Activated CD8-positive, alpha-beta memory T cell treated with anti-CD3 and anti-CD28 coated beads, Interleukin-2, amount 10 ng/mL, durations not matched to agents 7 days and 5 days (primary cell): ENCODE measurements around the gene SEL1L3. TPM values are rescaled to one million over a fixed set of nuclear protein-coding genes. Genes with fewer than 3 reads are reported as not detected.

Experiments
- ATAC-seq: fragments of 150-1000 bp; cut with Tn5 transposase; one replicate; pipeline ENCODE4 v1.10.0; 2021; ENCODE audit warnings: moderate library complexity
- CTCF ChIA-PET: fragments of 350-600 bp; sonication (Branson Sonifier 250); formaldehyde crosslinking; loops from one replicate; lab custom pipeline; 2021; ENCODE audit warnings: antibody characterized with exemption; lab: Charles Lee
- DNase-seq: peaks from one replicate; pipeline ENCODE4 v3.0.0-alpha.2; 2020
- H3K27ac Mint-ChIP-seq: one replicate; pipeline ENCODE4 v1.8.0; 2021; ENCODE audit warnings: mild to moderate bottlenecking, mixed read lengths
- H3K27me3 Mint-ChIP-seq: one replicate; pipeline ENCODE4 v1.8.0; 2021; ENCODE audit warnings: mixed read lengths
- H3K36me3 Mint-ChIP-seq: one replicate; pipeline ENCODE4 v1.8.0; 2021; ENCODE audit warnings: mild to moderate bottlenecking, mixed read lengths
- H3K4me1 Mint-ChIP-seq: one replicate; pipeline ENCODE4 v1.8.0; 2021; ENCODE audit warnings: mixed read lengths
- H3K4me3 Mint-ChIP-seq: one replicate; pipeline ENCODE4 v1.8.0; 2021; ENCODE audit warnings: mild to moderate bottlenecking, moderate library complexity, mixed read lengths
- H3K9me3 Mint-ChIP-seq: one replicate; pipeline ENCODE4 v1.8.0; 2022; ENCODE audit warnings: low read depth, mixed read lengths
- total RNA-seq, 2 experiments: library from RNA; stranded (reverse); gene quantifications; one replicate each; pipeline ENCODE4 v1.2.3, GENCODE V29; 2021

SEL1L3 gene
- total RNA-seq, 2 experiments from 2014 or later, result 66.3 to 82.8 TPM

DNA sequence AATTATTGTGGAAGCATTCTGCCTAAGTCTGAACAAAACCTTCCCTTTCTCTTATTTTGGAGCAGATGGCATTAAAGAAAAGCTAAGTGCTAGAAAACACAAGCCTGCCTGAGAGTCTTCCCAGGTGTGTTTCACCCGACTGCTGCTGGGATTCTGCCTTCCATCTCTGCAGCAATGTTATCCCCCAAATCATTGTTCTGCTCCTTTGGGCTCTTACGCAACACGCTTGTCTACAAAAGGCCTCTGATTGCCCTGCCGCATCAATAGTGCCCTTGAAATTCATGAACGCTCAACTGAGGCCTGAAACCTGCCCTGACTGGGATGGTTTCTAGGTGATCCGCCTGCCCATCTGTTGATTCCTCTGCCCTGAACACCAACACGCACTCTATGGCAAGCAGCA lies 80.3 kb downstream of the SEL1L3 start:
- Mint-ChIP-seq H3K9me3 (no peaks in the 10 kb centered on the region), H3K27me3 (no peaks in the 10 kb centered on the region), H3K36me3 (peaks cover 73% of the 10 kb centered on the region), H3K27ac (no peak overlapping the region), H3K4me3 (no peak overlapping the region), H3K4me1 (peaks cover 16% of the 10 kb centered on the region)
- DNase-seq (no peak), ATAC-seq (no peak)
- CTCF ChIA-PET, result interaction anchor here (0.9 kb wide), 1 partner anchor 12 kb away, joined by 4 read pairs; no protein-coding TSS in a partner anchor

DNA sequence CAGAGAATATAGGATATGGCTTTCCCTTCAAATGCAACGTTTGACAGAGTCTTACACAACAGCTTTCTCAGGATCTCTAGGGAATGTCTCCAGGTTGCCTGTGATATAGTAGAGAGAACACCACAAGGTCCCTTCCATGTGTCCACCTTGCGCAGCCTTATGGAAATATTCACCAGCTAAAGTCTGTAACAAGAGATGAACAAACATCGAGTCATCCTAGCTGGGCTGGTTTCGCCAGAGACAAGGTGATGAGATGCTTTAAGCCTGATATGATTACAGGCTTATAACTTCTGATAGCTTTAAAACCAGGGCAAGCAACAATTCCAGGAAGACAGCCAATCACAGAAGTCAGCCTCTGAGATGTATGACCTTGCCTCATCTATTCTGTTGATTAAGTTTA lies 83.8 kb downstream of the SEL1L3 start:
- CTCF ChIA-PET, result interaction anchor here (0.8 kb wide), 1 partner anchor 11 kb away, joined by 3 read pairs; no protein-coding TSS in a partner anchor
- peaks cover 75% of the 10 kb centered on the region for H3K36me3 Mint-ChIP-seq
- H3K27ac Mint-ChIP-seq, result no peak overlapping the region
- DNase-seq (no peak), ATAC-seq (no peak)
- H3K4me1 Mint-ChIP-seq, result peaks cover 5% of the 10 kb centered on the region
- no peak overlapping the region for H3K4me3 Mint-ChIP-seq
- peaks cover 3% of the 10 kb centered on the region for H3K9me3 Mint-ChIP-seq
- H3K27me3 Mint-ChIP-seq, result no peaks in the 10 kb centered on the region

DNA sequence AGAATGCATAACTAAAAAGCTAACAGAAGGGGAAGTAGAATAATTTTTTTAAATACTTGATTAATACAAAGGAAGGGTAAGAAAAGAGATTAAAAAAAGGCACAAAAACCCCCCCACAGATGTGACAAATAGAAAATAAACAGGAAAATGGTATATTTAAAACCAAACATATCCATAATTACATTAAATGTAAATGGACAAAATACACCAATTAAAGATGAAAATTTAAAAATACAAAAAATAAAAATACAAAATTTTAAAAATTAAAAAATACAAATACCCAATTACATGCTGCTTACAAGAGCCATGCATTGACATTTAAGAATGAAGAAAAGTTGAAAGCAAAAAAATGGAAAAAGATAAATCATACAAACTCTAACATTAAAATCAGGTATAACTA lies 86.0 kb downstream of the SEL1L3 start:
- Mint-ChIP-seq H3K4me3 (no peak overlapping the region), H3K27me3 (no peaks in the 10 kb centered on the region), H3K36me3 (peaks cover 67% of the 10 kb centered on the region), H3K27ac (no peak overlapping the region), H3K9me3 (peaks cover 3% of the 10 kb centered on the region), H3K4me1 (no peaks in the 10 kb centered on the region)
- DNase-seq (no peak), ATAC-seq (no peak)
- CTCF ChIA-PET, result interaction anchor here (1.0 kb wide), 1 partner anchor 9 kb away, joined by 3 read pairs; no protein-coding TSS in a partner anchor

DNA sequence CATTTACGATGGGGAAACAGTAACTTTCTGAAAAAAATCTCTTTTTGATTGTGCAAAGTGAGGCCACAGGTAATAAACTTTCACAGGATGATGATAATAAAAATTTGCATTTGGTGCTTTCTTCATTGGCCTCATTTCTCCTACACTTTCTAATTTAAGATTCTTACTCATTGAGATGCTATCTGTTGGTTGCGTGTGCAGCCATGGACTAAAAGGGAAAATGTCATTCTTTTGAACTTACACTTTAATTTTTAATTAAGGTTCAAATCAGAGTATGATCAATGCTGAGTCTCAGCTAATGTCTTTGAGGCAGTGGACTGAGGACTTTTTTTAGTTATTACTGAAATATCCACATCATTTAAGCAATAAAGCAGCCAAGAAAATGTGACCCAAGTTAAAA lies 87.6 kb downstream of the SEL1L3 start:
- no peaks in the 10 kb centered on the region for H3K27me3 Mint-ChIP-seq
- CTCF ChIA-PET, result interaction anchor here (1.5 kb wide), 1 partner anchor 334 kb away, joined by 3 read pairs; no protein-coding TSS in a partner anchor
- H3K4me3 Mint-ChIP-seq, result no peak overlapping the region
- no peak overlapping the region for H3K27ac Mint-ChIP-seq
- DNase-seq (no peak), ATAC-seq (no peak)
- peaks cover 63% of the 10 kb centered on the region for H3K36me3 Mint-ChIP-seq
- peaks cover 3% of the 10 kb centered on the region for H3K9me3 Mint-ChIP-seq
- no peaks in the 10 kb centered on the region for H3K4me1 Mint-ChIP-seq

DNA sequence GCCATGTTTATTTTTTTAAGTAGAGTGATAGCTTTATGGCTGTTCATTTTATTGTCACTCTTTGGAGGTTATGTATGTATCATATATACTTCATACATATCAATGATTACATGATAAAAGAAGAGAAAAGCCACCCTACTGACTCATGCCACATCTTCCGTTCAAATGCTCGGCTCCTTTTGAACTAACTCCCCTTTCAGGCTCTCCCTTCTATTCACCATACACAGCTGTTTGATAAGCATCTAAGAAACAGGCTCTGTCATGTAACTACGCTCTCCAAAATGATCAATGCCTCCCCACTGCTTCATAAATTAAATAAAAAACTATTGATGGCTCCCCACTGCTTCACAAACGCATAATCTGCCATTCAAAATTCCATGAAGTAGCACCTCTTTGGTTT lies 89.4 kb downstream of the SEL1L3 start:
- ATAC-seq, result no peak
- no peaks in the 10 kb centered on the region for H3K4me1 Mint-ChIP-seq
- no peak for DNase-seq
- no peak overlapping the region for H3K4me3 Mint-ChIP-seq
- peaks cover 47% of the 10 kb centered on the region for H3K36me3 Mint-ChIP-seq
- H3K27ac Mint-ChIP-seq, result no peak overlapping the region
- no peaks in the 10 kb centered on the region for H3K27me3 Mint-ChIP-seq
- H3K9me3 Mint-ChIP-seq, result peaks cover 3% of the 10 kb centered on the region
- CTCF ChIA-PET, result no interaction called here

DNA sequence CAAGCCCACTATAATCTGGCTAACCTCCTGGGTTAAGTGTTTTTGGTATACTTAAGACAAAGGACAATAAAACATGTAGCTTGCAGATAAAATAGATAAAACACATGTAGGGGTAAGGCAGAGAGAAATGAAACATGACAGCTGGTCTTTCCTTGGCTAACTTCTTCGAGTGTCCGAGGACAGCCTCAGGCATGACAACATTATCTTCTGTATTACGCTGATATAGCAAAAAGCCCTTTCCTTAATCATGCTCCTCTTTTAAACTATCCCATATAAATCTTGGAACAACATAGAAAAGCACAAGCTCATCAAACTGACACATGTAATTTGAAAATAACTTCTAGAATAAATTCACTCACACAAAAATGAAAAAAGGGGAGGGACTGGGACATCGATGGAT lies 91.1 kb downstream of the SEL1L3 start:
- ATAC-seq, result no peak
- no peaks in the 10 kb centered on the region for H3K27me3 Mint-ChIP-seq
- no peak for DNase-seq
- no peaks in the 10 kb centered on the region for H3K9me3 Mint-ChIP-seq
- CTCF ChIA-PET, result no interaction called here
- no peaks in the 10 kb centered on the region for H3K4me1 Mint-ChIP-seq
- no peak overlapping the region for H3K4me3 Mint-ChIP-seq
- H3K36me3 Mint-ChIP-seq, result peaks cover 39% of the 10 kb centered on the region
- H3K27ac Mint-ChIP-seq, result no peak overlapping the region

DNA sequence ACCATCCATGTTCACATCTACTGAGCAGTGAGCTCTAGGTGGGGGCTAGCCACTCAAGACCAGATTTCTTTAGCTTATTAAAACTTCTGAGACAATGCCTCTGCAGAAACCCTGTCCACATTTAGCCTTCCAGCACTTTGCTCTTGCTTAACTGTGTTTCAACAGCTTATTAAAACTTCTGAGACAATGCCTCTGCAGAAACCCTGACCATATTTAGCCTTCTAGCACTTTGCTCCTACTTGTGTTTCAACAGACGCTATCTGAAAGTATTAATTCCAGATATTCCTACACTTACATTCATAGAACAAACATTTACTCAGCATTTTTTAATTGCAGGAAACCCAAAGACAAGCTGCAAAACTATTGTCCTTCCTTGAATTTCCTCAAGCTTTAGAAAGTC lies 91.9 kb downstream of the SEL1L3 start:
- ATAC-seq (no peak), DNase-seq (no peak)
- H3K4me3 Mint-ChIP-seq, result no peak overlapping the region
- H3K9me3 Mint-ChIP-seq, result no peaks in the 10 kb centered on the region
- peak overlapping the region; percentile 2 for H3K27ac Mint-ChIP-seq
- H3K36me3 Mint-ChIP-seq, result peaks cover 38% of the 10 kb centered on the region
- CTCF ChIA-PET, result interaction anchor here (1.4 kb wide), 1 partner anchor 11 kb away, joined by 4 read pairs; no protein-coding TSS in a partner anchor
- no peaks in the 10 kb centered on the region for H3K27me3 Mint-ChIP-seq
- H3K4me1 Mint-ChIP-seq, result no peaks in the 10 kb centered on the region

DNA sequence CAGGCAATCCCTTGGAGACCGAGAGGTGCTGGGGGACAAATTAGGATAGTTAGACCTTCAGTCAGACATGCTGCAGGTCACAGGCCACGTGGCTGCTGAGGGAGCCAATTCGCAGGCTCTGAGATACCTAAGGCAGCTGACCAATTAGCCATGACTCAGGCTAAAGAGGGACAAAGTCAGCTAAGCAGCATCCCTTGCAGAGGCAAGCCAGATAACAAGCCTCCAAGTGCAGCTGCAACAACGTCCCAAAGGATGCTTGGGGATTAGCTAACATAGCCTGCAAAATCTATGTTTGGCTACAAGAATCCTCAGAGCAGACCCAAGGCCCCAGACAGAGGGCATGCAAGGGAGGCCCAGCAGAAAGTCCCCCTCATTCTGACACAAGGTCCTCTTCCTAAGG lies 93.5 kb downstream of the SEL1L3 start:
- H3K27ac Mint-ChIP-seq, result no peak overlapping the region
- H3K27me3 Mint-ChIP-seq, result no peaks in the 10 kb centered on the region
- no peak for ATAC-seq

DNA sequence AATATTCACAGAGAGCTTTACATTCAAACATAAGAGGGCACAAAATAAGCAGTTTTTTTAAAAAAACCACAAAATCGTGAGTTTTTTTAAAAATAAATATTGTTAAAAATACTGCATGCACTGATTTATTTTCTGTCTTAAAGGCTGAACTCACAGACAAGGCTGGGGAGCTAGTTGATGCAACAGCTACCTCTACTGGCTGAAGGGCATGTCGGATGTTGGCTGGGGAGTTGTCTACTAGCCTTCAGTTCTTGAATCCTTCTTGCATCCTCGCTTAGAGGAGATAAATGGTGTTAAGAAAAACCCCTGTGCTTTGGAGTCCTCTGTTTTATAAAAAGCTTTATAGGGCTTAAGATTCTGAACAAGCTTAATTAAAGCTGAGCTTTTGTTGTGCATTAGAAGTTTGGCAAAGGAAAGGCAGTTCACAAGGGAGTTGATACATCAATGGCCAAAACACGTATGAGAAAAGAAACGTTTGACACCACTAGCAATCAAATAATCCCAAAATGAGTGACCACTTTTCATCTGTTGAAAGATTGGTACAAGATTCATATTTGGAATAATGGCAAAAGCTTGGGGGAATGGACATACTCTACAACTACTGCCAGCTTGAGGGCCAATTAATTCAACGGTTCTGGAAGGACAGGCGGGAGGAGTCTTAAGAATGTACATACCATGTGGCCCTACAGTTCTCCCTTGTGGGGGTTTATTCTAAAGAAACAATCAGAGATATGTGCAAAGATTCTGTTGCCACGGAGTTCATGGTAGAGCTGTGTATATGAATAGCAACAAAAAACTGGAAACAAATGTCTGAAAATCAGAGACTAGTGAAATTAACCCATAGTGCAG lies 94.7 kb downstream of the SEL1L3 start:
- Mint-ChIP-seq H3K9me3 (no peaks in the 10 kb centered on the region), H3K27ac (no peak overlapping the region), H3K4me3 (no peak overlapping the region), H3K4me1 (no peaks in the 10 kb centered on the region), H3K36me3 (peaks cover 30% of the 10 kb centered on the region), H3K27me3 (no peaks in the 10 kb centered on the region)
- CTCF ChIA-PET, result interaction anchor here (1.0 to 1.2 kb wide), 9 partner anchors 9 to 851 kb away, joined by 3 to 4 read pairs (median 3); no protein-coding TSS in a partner anchor
- ATAC-seq (no peak), DNase-seq (no peak)

More for the DNA sequence above, 93.5 kb downstream of the SEL1L3 start:
- no peak for DNase-seq
- CTCF ChIA-PET, result interaction anchor here (1.2 kb wide), 1 partner anchor 789 kb away, joined by 3 read pairs; no protein-coding TSS in a partner anchor
- peaks cover 29% of the 10 kb centered on the region for H3K36me3 Mint-ChIP-seq
- H3K9me3 Mint-ChIP-seq, result no peaks in the 10 kb centered on the region
- no peaks in the 10 kb centered on the region for H3K4me1 Mint-ChIP-seq
- H3K4me3 Mint-ChIP-seq, result no peak overlapping the region

DNA sequence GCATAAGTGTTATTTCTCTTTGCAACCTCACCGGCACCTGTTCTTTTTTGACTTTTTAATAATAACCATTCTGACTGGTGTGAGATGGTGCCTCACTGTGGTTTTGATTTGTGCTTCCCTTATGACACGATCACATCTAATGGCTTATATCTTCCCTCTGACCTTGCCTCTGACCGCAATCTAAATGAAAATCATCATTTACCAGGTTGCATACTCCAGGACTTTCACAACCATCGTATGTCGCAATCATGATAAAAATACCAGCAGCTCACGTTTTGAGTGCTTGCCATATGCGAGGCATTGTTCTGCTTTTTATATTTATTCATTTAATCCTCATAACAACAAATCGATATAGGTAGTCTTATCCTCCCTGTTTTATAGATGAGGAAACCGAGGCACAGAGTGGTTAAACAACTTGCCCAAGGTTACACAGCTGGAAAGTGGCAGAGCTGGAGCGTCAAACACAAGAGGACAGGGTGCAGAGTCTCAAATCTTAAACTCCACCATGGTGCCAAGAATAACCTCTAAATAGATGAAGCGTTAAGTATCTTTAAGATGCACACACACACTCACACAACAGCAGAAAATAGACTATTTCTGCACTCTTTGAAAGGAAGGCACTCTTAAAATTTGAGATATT lies 102.2 kb downstream of the SEL1L3 start:
- ATAC-seq (no peak), DNase-seq (no peak)
- Mint-ChIP-seq H3K4me1 (no peaks in the 10 kb centered on the region), H3K4me3 (no peak overlapping the region), H3K27ac (no peak overlapping the region), H3K9me3 (no peaks in the 10 kb centered on the region), H3K36me3 (peaks cover 59% of the 10 kb centered on the region), H3K27me3 (no peaks in the 10 kb centered on the region)
- CTCF ChIA-PET, result no interaction called here

DNA sequence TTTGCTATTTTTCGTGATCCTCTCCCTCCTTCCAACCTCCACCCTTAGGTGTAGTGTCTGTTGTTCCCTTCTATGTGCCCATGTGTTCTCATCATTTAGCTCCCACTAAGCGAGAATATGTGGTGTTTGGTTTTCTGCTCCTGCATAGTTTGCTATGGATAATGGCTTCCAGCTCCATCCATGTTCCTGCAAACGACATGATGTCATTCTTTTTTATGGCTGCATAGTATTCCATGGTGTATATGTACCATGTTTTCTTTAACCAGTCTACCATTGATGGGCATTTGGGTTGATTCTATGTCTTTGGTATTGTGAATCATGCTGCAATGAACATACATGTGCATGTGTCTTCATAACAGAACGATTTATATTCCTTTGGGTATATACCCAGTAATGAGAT lies 102.7 kb downstream of the SEL1L3 start:
- Mint-ChIP-seq H3K9me3 (no peaks in the 10 kb centered on the region), H3K4me1 (no peaks in the 10 kb centered on the region), H3K4me3 (no peak overlapping the region), H3K36me3 (peaks cover 59% of the 10 kb centered on the region), H3K27me3 (no peaks in the 10 kb centered on the region), H3K27ac (no peak overlapping the region)
- CTCF ChIA-PET, result no interaction called here
- no peak for ATAC-seq
- DNase-seq, result no peak

DNA sequence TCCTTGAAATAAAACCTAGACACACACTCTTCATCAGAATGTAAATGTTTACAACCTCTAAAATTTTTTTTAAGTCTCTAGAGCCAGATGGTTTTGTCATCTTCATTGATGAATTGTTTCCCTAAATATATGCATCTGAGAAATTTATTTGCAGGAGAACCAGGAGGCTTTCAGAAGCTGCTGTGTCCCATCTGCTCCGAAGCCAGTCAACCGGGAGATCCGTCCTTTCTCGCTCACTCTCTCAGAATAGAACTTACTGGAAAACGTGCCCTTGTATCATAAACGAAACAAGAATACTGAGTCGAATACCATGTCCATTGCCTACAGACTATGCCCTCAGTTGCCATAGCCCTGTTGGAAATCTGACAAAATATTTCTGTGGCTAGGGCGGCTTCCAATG lies 103.7 kb downstream of the SEL1L3 start:
- Mint-ChIP-seq H3K4me3 (no peak overlapping the region), H3K27ac (no peak overlapping the region), H3K9me3 (no peaks in the 10 kb centered on the region), H3K36me3 (peaks cover 56% of the 10 kb centered on the region), H3K27me3 (no peaks in the 10 kb centered on the region), H3K4me1 (no peaks in the 10 kb centered on the region)
- no peak for ATAC-seq
- CTCF ChIA-PET, result no interaction called here
- no peak for DNase-seq

DNA sequence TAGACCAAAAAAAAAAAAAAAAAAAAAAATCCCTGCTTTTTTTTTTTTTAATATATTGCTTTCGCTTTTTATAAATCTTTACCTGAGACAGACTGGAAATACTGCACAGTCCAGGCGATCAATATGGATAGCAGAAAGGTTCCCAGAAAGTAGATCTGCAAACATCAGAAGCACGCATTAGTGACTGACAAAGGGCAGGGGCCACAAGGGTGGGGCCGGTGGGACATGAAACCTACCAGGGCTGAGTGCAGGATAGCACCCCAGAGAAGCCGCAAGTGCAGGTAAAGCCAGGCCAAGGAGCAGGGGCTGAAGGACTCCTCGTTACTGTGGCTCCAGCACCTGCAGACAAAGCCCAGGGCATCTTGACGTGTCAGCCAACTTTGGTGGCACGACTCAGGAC lies 105.3 kb downstream of the SEL1L3 start:
- CTCF ChIA-PET, result no interaction called here
- Mint-ChIP-seq H3K27me3 (no peaks in the 10 kb centered on the region), H3K4me1 (no peaks in the 10 kb centered on the region), H3K9me3 (no peaks in the 10 kb centered on the region), H3K36me3 (peaks cover 53% of the 10 kb centered on the region), H3K27ac (no peak overlapping the region), H3K4me3 (no peak overlapping the region)
- DNase-seq, result no peak
- no peak for ATAC-seq
